Stimulated activated CD4-positive, alpha-beta T cell treated with anti-CD3 and anti-CD28 coated beads, Interleukin-15, amount 100 ng/mL, for 48 hours (primary cell): ENCODE results near the gene ALAD.
"Not testable (repeated sequence)": the region's sequence is repeated elsewhere in the genome, so short reads cannot be mapped to it uniquely, and the experiment has no call there.

Experiments used
- DNase-seq, 2 donors: peaks; one replicate each; pipeline ENCODE4 v3.0.0-alpha.2; 2020; ENCODE audit warnings: low read depth in 2 of 2

Gene ALAD

DNA sequence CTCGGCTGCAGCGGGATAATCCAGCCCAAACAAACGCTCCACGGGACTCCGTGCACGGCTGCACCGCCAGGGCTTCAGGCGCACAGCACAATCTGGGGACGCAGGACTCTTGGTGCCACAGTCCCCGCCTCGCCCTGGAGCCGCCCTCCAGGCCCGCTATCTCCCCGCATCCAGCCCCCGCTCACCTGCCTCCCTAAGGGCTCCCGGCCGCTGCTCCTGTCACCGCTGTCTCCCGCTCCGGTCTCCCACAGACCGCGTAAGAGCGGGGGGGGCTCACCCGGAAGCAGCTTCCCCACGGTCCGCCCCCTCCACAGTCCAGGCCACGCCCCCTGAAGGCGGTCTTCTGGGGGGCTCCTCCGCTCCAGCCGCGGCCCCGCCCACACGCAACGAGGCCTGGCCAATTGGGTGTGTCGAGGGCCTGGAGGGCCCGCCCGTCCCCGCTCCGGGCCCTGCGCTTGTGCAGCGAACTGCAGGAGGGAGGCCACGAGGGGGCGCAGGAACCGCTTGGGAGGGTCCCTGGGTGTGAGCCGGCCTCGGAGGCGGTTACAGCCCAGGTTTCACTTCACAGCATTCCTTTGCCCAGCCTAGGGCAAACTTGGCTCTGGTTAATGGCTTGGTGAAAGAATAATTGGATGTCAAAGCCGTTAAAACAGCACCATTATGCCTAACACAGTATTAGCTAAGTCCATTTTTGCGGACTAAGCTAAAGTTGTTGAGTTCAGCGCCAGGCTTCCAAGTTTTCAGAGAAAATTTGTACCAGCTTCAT is at the start of gene ALAD:
TSS of gene ALAD (minus strand) at position 258 of the 766 bp plus-strand sequence. CDS start 7,725 bp downstream, outside the sequence.
- DNase-seq: peak; percentile 97 to 99

DNA sequence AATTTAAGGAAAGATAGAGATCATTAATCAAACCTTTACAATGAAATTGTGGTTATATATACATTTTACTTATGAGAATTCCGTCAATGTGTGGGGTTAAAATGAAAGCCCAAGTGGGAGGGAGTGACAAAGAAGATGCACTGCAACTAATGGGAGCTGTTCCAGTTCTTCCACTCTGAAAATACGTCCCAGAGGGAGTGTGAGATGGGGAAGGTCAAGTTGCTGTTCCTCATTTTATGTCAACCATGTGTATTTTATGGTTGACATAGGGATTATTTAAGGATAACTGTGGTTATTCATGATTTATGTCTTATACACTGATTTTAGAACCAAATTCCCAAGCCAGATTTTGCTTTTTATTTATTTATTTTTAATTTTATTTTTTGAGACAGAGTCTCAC is 48.3 kb upstream of the ALAD start:
- DNase-seq: no peak

DNA sequence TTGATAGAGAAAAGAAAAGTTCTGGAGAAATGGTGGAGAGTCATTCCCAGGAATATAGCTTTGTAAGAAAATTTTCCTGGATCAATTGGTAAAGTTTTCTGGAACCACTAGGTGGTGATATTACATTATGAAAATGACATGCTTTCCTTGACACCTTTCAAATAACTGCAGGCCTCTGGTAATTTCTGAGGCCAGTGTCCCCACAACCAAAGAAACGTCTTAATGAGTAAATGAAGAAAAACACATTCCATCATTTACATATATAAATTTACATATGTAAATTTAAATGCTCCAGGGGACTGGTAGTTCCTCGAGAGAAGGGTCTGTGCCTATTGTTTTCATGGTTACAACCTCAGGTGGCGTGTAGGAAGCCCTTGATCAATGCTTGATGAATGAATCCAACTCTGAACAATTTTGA is 45.2 kb upstream of the ALAD start:
- no peak for DNase-seq

DNA sequence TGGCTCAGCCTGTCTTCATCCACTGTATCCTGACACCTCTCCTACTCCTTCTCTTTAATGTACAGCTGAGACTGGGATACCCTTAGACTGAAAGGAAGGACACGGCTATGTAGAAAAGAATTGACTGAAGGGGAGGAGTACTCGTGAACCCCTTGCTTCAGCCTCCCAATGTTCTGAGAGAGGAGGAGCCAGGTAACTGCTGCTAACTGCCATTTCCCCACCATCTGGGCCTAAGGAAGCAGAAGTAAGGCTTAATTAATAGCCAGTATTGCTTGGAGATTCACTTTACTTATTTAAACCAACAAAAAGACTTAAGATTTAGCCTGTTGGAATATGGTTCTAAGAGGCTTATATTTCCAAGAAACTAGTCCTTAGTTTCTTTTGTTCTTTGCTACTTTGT is 43.7 kb upstream of the ALAD start:
- no peak for DNase-seq

GRCh38 chr9:113437716-113438115 is 36.6 kb upstream of the ALAD start:
- DNase-seq: not testable (repeated sequence)

- DNase-seq: no peak
Observed at GRCh38 chr9:113436728-113437515, 35.8 kb upstream of the ALAD start.

DNA sequence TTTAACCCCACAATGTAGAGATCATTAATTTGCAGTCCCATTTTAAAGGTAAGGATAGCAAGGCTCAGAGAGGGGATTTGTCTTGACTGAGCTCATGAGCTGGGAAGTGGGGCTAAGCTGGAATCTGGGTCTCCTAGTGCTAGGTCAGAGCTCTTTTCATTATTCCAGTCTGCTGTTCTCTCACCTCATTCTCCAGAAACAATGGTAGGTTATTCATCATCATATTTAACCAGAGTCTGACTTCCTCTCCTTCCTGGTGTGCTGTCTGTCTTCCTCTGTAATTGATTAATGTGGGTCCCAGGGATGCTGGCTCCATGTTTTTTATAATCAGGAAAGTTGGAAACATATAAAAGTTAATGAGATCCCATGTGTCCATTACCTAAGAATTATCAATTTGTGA is 30.1 kb upstream of the ALAD start:
- no peak for DNase-seq

DNA sequence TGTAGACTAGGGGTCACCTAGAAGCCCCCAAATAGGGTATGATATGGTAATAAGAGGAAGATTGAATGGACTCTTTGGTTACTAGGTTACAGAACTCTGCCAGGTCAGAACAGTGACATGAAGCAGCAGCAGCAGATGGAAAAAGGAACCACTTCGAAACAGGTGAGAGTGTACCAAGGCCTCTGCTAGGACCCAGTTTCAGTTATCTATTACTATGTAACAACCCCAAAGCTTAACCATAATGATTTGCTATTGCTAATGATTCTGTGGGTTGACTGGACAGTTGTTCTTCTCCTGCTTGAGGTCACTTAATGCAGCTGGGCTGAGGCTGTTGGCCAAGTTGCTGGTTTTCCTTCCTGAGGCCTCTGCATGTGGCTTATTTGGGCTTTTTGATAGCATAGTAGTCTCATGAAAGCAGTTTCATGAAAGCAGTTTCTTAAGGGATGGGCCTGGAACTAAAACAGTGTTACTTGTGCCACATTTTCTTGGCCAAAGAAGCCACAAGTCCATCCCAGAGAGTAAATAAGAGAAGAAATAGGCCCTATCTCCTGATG is 27.1 kb upstream of the ALAD start:
- no peak for DNase-seq

DNA sequence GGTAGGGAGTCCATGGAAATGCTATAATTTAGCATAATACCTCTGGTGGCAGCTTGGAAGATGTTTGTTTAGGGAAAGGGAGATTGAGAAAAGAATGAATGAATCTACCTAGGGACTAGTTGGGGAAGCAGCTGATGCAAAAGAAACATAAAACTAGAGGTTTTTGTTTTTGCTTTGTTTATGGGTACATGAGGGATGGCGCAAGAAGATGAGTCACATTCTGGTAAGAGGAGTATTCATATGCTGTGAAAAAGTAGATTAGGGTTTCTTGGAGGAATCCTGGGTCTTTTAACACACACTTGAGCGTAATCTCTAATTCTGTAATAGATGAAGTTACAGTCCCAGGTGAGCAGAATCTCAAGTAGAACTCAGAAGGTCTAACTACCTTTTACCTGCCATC is 26.5 kb upstream of the ALAD start:
- DNase-seq: no peak

DNA sequence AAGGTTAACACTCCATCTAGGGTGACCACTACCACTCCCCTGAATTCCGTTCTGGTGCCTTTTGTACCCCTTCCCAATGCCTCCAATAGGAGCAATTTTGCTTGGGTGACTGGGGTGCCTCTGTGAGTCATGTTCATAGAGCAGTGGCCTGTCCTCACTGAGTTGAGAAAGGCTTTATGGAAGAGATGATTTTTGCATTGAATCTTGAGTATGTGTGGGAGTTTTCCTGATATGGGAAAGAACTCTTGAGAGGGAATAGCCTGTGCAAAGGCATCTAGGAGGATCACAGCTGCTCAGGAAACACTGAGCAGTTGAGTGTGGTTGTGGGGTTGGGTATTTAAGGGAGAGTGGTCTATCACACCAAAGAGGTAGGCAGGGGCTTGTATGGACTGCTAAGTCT is 25.6 kb upstream of the ALAD start:
- no peak for DNase-seq

- no peak for DNase-seq
Observed at GRCh38 chr9:113425072-113425471, 24.0 kb upstream of the ALAD start.

GRCh38 chr9:113421726-113422125 is 20.6 kb upstream of the ALAD start:
- no peak for DNase-seq

DNA sequence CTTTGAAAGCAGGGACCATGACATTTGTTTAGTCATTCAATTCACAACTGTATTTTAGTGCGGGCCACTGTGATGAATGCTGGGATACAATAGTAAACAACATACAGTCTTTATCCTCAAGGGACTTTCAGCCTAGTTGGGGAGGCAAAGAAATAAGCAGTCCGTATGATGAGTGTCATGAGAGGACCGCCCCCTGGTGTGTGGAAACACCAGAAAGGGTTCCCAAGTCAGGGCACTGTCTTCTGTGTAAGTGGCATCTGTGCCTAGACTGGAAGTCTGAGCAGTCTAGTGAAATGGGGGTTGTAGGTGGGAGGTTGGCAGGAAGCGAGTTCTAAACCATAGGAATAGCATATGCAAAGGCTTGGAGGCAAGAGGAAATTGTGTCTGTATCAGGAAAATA is 16.3 kb upstream of the ALAD start:
- no peak for DNase-seq

DNA sequence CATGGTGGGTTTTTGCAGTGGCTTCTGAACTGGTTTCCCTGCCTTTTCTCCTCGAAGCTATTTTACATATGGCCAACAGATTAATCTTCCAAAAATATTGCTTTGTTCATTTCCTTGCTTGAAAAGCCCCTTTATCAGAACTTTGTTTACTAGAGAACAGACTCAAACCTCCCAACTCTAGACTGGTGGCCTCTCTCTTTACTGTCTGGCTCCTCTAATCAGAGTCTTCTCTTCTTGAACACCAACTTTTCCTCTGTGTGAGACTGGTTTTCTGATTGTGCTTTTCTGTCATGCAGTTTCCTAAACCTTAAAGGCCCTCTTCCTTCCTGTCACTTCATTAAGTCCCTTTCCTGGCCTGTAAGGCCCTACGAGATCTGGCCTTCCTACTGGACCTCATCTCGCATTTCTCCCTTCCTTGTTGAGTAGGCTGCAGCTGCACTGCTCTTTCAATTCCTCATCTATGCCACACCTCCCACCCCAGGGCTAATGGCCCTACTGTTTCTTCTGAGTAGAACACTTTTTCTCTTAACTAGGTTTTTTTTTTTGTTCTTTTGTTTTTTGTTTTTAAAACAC is 15.2 kb upstream of the ALAD start:
- DNase-seq: no peak

- DNase-seq: peak; percentile 90 to 95
Observed at GRCh38 chr9:113410207-113410864, 9.3 kb upstream of the ALAD start, which contains the start of the genes C9orf43 and POLE3. Gene C9orf43 (plus strand): TSS chr9:113410747. CDS start chr9:113413494, 2,747 bp downstream. Gene POLE3 (minus strand): TSS chr9:113410675. CDS start chr9:113410293, 382 bp downstream.

GRCh38 chr9:113409883-113410206 is 8.8 kb upstream of the ALAD start:
- no peak for DNase-seq

DNA sequence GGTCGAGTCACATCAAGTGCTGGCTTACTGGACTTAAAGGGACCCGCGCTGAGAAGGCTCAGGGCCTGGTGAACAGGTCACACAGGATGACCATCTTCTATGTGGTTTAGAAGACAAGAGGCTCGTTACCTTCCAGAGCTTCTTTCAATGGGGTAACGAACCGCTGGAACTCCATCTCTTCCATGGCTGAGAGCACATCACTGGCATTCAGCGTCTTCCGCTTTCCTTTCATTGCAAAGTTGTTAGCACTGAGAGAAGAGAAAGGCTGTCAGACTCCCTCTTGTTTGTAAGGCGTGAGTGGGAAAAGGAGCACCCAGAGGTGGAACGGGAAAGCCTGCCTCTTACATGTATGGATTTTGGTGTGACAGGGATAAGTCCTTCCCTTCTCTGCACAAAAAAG is 8.4 kb upstream of the ALAD start:
- no peak for DNase-seq

DNA sequence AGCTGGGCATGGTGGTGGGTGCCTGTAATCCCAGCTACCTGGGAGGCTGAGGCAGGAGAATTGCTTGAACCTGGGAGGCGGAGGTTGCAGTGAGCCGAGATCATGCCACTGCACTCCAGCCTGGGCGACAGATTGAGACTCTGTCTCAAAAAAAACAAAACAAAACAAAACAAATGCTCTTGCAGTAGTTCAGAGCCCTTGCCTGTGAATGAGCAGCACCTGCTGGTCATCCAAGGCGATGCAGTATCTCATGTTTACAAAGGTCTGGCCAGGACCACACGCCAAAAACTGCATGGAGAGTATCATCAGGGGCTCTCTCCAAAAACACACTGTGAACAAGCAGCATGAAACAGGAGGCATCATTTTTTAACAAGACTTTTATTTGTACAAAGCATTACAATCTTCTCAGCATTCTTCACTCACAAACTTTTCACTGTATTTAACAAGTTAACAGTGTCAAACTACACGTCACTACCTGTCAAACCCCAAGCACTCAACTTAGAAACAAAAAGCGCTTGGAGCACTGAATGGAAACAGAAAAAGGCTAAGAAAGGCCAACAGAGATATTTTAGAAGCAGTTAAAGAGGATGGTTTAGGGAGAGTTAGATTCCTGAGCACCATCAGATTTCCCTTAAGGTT is 5.9 kb upstream of the ALAD start:
- DNase-seq: peak in 1 of 2 donors; percentile 38

DNA sequence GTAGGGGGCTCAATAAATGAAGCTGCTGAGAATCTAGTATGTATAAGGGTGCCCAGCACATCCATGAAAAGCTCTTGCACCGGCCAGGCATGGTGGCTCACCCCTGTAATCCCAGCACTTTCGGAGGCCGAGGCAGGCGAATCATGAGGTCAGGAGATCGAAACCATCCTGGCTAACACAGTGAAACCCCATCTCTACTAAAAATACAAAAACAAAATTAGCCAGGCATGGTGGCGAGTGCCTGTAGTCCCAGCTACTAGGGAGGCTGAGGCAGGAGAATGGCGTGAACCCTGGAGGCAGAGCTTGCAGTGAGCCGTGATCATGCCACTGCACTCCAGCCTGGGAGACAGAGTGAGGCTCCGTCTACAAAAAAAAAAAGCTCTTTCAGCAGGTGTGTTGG is 5.3 kb upstream of the ALAD start:
- DNase-seq: not testable (repeated sequence)

GRCh38 chr9:113403646-113404045 is 2.6 kb upstream of the ALAD start:
- DNase-seq: no peak

DNA sequence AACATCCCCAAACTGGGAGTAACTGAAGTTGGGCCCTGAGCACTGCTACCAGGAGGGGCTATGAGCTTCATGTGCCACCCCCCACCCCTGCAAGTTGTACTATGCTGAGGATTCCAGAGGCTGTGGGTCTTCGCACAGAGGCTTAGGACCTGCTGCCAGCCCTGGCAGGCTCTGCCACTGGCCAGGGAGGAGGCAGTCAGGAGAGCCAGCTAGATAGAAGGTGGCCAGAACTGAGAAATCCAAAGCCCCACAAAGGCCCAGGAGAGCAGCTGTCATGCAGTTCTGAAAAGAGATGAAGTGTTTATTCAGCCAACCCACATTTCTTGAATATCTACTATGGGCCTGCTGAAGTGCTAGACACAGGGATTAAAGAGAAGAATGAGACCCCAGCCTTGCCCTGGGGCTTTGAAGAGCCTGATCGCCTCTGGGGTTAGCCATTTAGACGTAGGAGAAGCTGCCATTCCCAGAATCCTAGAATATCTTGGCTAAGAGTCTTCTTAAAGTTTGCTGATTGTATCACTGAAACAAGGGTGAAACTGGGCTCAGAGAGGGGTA is 1.4 kb downstream of the ALAD start:
- DNase-seq: no peak
